Vagina (tissue), 2 donors: ENCODE measurements around the gene TMEM91.

Experiments used
- CTCF ChIP-seq, 3 experiments: fragments of 450-650 bp in 2 of 3; fragments of 200-600 bp in 1 of 3; sonication (generic) in 1 of 3; IDR thresholded peaks; one replicate each; pipeline ENCODE4 v1.5.1; 2017 to 2019; ENCODE audit warnings: antibody characterized with exemption in 3 of 3, mild to moderate bottlenecking in 2 of 3, moderate library complexity in 2 of 3
- POLR2A ChIP-seq, 2 donors: fragments of 450-650 bp; IDR thresholded peaks; one replicate each; pipeline ENCODE4 v1.6.1; 2017; ENCODE audit warnings: antibody characterized with exemption in 2 of 2, mild to moderate bottlenecking in 2 of 2, moderate library complexity in 2 of 2
- POLR2AphosphoS5 ChIP-seq, 2 donors: sonication (generic); formaldehyde crosslinking; IDR thresholded peaks; one replicate each; pipeline ENCODE4 v1.9.0; 2017; ENCODE audit warnings: antibody characterized with exemption in 2 of 2, mild to moderate bottlenecking in 2 of 2, low read depth in 1 of 2; ENCODE audit not compliant: insufficient read depth in 1 of 2

GRCh38 chr19:41355035-41355434, 21.3 kb upstream of the TMEM91 start:
- no peak for TF ChIP-seq CTCF (IDR thresholded peaks at IDR 0.05)
- TF ChIP-seq POLR2A (IDR thresholded peaks at IDR 0.05), result no peak
- TF ChIP-seq POLR2AphosphoS5 (IDR thresholded peaks at IDR 0.05; ENCODE audit: insufficient read depth in 1 of 2, low read depth in 1 of 2), result no peak
